ENCODE measurements around the gene MAGI1. TPM values are rescaled to one million over a fixed set of nuclear protein-coding genes. Genes with fewer than 3 reads are reported as not detected.

Gene MAGI1
- total RNA-seq, 1 donor from 2014 or later, result 18.7 TPM

DNA sequence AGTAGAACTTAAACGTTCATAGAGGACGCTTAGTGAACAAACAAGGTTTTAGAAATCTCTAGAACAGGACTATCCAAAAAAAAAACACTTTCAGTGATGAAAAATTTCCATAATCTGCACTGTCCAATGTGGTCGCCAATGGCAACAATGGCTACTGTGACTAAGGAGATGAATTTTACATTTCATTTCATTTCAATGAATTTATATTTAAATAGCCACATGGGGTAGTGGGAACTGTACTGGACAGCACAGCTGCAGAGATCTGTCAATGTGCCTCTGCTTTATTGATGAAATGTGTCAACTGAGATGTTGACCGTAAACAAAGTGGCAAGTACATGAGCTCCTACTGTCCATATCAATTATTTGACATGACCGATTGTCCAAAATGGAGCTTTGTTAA, 222.5 kb downstream of the MAGI1 start:
- peaks cover 40% of the 10 kb centered on the region for H3K4me1 Mint-ChIP-seq (ENCODE audit: low read depth)
- TF ChIP-seq, protein P1, sequence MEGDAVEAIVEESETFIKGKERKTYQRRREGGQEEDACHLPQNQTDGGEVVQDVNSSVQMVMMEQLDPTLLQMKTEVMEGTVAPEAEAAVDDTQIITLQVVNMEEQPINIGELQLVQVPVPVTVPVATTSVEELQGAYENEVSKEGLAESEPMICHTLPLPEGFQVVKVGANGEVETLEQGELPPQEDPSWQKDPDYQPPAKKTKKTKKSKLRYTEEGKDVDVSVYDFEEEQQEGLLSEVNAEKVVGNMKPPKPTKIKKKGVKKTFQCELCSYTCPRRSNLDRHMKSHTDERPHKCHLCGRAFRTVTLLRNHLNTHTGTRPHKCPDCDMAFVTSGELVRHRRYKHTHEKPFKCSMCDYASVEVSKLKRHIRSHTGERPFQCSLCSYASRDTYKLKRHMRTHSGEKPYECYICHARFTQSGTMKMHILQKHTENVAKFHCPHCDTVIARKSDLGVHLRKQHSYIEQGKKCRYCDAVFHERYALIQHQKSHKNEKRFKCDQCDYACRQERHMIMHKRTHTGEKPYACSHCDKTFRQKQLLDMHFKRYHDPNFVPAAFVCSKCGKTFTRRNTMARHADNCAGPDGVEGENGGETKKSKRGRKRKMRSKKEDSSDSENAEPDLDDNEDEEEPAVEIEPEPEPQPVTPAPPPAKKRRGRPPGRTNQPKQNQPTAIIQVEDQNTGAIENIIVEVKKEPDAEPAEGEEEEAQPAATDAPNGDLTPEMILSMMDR (IDR thresholded peaks at IDR 0.05), result no peak
- no peak overlapping the region for H3K27ac Mint-ChIP-seq (ENCODE audit: unreplicated experiment)
- H3K4me3 Mint-ChIP-seq (ENCODE audit: unreplicated experiment), result no peak overlapping the region
- H3K36me3 Mint-ChIP-seq (ENCODE audit: low read depth), result no peaks in the 10 kb centered on the region
- no peaks in the 10 kb centered on the region for H3K27me3 Mint-ChIP-seq (ENCODE audit: low read depth)
- DNase-seq (ENCODE audit: low spot score), result no peak
- H3K9me3 Mint-ChIP-seq (ENCODE audit: low read depth), result no peaks in the 10 kb centered on the region

GRCh38 chr3:65814845-65815578, 223.7 kb downstream of the MAGI1 start:
- Mint-ChIP-seq H3K9me3 (ENCODE audit: low read depth) (no peaks in the 10 kb centered on the region), H3K4me1 (ENCODE audit: low read depth) (peaks cover 44% of the 10 kb centered on the region)

GRCh38 chr3:65811892-65812291, 226.8 kb downstream of the MAGI1 start:
- Mint-ChIP-seq H3K36me3 (ENCODE audit: low read depth) (no peaks in the 10 kb centered on the region), H3K9me3 (ENCODE audit: low read depth) (no peaks in the 10 kb centered on the region)
- DNase-seq (ENCODE audit: low spot score), result no peak

More at GRCh38 chr3:65814845-65815578, 223.7 kb downstream of the MAGI1 start:
- H3K36me3 Mint-ChIP-seq (ENCODE audit: low read depth), result no peaks in the 10 kb centered on the region
- H3K4me3 Mint-ChIP-seq (ENCODE audit: unreplicated experiment), result no peak overlapping the region
- no peaks in the 10 kb centered on the region for H3K27me3 Mint-ChIP-seq (ENCODE audit: low read depth)
- H3K27ac Mint-ChIP-seq (ENCODE audit: unreplicated experiment), result peak overlapping the region; percentile 70
- no peak for DNase-seq (ENCODE audit: low spot score)
- TF ChIP-seq, protein P1 (IDR thresholded peaks at IDR 0.05), result no peak

GRCh38 chr3:65811086-65811761, 227.5 kb downstream of the MAGI1 start:
- H3K27me3 Mint-ChIP-seq (ENCODE audit: low read depth), result no peaks in the 10 kb centered on the region
- TF ChIP-seq, protein P1 (IDR thresholded peaks at IDR 0.05), result no peak
- H3K9me3 Mint-ChIP-seq (ENCODE audit: low read depth), result no peaks in the 10 kb centered on the region
- peak overlapping the region; percentile 60 for H3K4me3 Mint-ChIP-seq (ENCODE audit: unreplicated experiment)
- no peaks in the 10 kb centered on the region for H3K36me3 Mint-ChIP-seq (ENCODE audit: low read depth)
- H3K4me1 Mint-ChIP-seq (ENCODE audit: low read depth), result peaks cover 62% of the 10 kb centered on the region
- peak overlapping the region; percentile 93 for H3K27ac Mint-ChIP-seq (ENCODE audit: unreplicated experiment)
- DNase-seq (ENCODE audit: low spot score), result no peak

More at GRCh38 chr3:65811892-65812291, 226.8 kb downstream of the MAGI1 start:
- Mint-ChIP-seq H3K27me3 (ENCODE audit: low read depth) (no peaks in the 10 kb centered on the region), H3K4me1 (ENCODE audit: low read depth) (peaks cover 59% of the 10 kb centered on the region), H3K27ac (ENCODE audit: unreplicated experiment) (peak overlapping the region; percentile 93), H3K4me3 (ENCODE audit: unreplicated experiment) (peak overlapping the region; percentile 60)
- TF ChIP-seq, protein P1 (IDR thresholded peaks at IDR 0.05), result no peak

DNA sequence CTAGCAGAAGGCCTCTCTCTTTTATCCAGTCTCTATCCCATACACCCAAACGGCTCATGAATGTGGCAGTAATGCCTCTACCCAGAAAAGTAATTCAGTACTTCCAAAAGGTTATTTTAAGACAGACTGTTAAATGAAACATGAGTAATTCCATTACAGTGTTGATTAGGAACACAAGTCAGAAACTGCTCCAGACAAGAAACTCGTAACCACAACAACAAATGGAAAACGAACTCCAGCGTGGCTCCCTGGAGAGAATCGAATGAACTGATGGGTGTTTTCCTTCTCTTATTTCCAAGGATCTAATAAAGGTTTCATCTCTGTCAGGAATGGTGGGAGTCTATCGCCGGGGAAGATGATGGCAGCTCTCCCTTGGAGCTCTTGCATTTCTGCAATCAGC, 228.4 kb downstream of the MAGI1 start:
- Mint-ChIP-seq H3K27me3 (ENCODE audit: low read depth) (no peaks in the 10 kb centered on the region), H3K4me1 (ENCODE audit: low read depth) (peaks cover 61% of the 10 kb centered on the region), H3K36me3 (ENCODE audit: low read depth) (no peaks in the 10 kb centered on the region), H3K27ac (ENCODE audit: unreplicated experiment) (no peak overlapping the region), H3K4me3 (ENCODE audit: unreplicated experiment) (no peak overlapping the region), H3K9me3 (ENCODE audit: low read depth) (peaks cover 3% of the 10 kb centered on the region)
- DNase-seq (ENCODE audit: low spot score), result no peak
- TF ChIP-seq, protein P1 (IDR thresholded peaks at IDR 0.05), result no peak
